GM12878 (cell line): ENCODE measurements around the gene MYO10.

Experiments
- CEBPZ ChIP-seq: fragments of 150-350 bp; IDR thresholded peaks from 2 replicates; pipeline ENCODE4 v1.6.1; 2016; ENCODE audit warnings: low read depth, low read length
- CTCF ChIP-seq, 3 experiments: IDR thresholded peaks in 2 of 3; conservative IDR thresholded peaks in 1 of 3; 2 replicates each; pipeline ENCODE4 v1.5.1; 2011; ENCODE audit warnings: low read depth in 3 of 3, low read length in 3 of 3, mild to moderate bottlenecking in 3 of 3, control low read depth in 2 of 3, moderate library complexity in 2 of 3, inconsistent platforms in 1 of 3, mixed read lengths in 1 of 3; ENCODE audit not compliant: control insufficient read depth in 2 of 3, insufficient read depth in 1 of 3; ENCODE audit errors: extremely low read depth in 1 of 3
- FOXM1 ChIP-seq: IDR thresholded peaks from 2 replicates; pipeline ENCODE4 v1.6.1; 2012; ENCODE audit warnings: low read depth, mild to moderate bottlenecking, inconsistent platforms, low read length, moderate library complexity
- MAX ChIP-seq: IDR thresholded peaks from 2 replicates; pipeline ENCODE4 v1.6.1; 2012; ENCODE audit warnings: low read depth, low read length, improper control_type of control experiment
- NR2C2 ChIP-seq: IDR thresholded peaks from 2 replicates; pipeline ENCODE4 v1.6.1; 2011; ENCODE audit warnings: borderline replicate concordance, low read depth; ENCODE audit not compliant: control insufficient read depth, insufficient read length
- NRF1 ChIP-seq: conservative IDR thresholded peaks from 2 replicates; pipeline ENCODE4 v1.6.1; 2011; ENCODE audit warnings: mild to moderate bottlenecking, low read depth, low read length, improper control_type of control experiment
- PKNOX1 ChIP-seq: fragments of 450-650 bp; IDR thresholded peaks from 2 replicates; pipeline ENCODE4 v1.6.1; 2016; ENCODE audit warnings: mild to moderate bottlenecking
- REST ChIP-seq: IDR thresholded peaks from 2 replicates; pipeline ENCODE4 v1.6.1; 2012; ENCODE audit warnings: mild to moderate bottlenecking, low read depth, low read length
- SMC3 ChIP-seq: IDR thresholded peaks from 2 replicates; pipeline ENCODE4 v1.6.1; 2011; ENCODE audit warnings: low read length, improper control_type of control experiment, borderline replicate concordance
- STAT3 ChIP-seq: IDR thresholded peaks from 2 replicates; pipeline ENCODE4 v1.6.1; 2011; ENCODE audit warnings: low read depth, low read length, improper control_type of control experiment
- TAF1 ChIP-seq: IDR thresholded peaks from 2 replicates; pipeline ENCODE4 v1.6.1; 2011; ENCODE audit warnings: mild to moderate bottlenecking, low read depth, low read length, borderline replicate concordance
- ZNF274 ChIP-seq: IDR thresholded peaks from one replicate; pipeline ENCODE4 v1.8.0; 2011; ENCODE audit not compliant: insufficient read length, insufficient read depth

DNA sequence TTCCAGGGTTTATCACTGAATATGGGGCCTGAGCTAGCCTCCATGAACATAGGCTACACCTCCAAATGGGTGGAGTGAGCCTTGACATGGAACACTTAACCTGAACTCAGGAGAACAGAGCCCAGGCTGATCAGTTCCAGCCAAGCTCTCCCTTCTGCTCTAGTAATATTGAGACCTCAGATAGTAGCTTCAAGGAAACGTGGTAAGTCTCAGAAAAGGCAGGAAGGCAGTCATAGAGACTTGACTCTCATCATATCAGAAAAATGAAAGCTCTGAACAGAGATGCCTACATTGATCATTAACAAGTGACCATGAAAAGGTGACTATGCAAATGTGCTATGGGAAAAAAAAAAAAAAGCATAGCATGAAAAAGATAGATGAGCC lies 40.5 kb upstream of the MYO10 start:
- TF ChIP-seq PKNOX1: no peak
- TF ChIP-seq NRF1: no peak
- TF ChIP-seq MAX: no peak
- TF ChIP-seq FOXM1: no peak
- TF ChIP-seq CTCF (IDR thresholded peaks at IDR 0.05 in 2 of 3, conservative IDR thresholded peaks at IDR 0.05 in 1 of 3; ENCODE audit: control insufficient read depth in 2 of 3, extremely low read depth in 1 of 3, insufficient read depth in 1 of 3, low read depth in 3 of 3, low read length in 3 of 3): no peak
- TF ChIP-seq REST: no peak
- TF ChIP-seq STAT3: no peak
- TF ChIP-seq TAF1: no peak
- no peak for TF ChIP-seq NR2C2
- no peak for TF ChIP-seq CEBPZ
- TF ChIP-seq SMC3: no peak
- TF ChIP-seq ZNF274: no peak
